Nephron (organoid): ENCODE results near the gene ROBO1.

Experiments
- H3K27ac Mint-ChIP-seq, 3 experiments: 2 replicates each; pipeline ENCODE4 v1.8.0; 2020; ENCODE audit warnings: mixed read lengths in 3 of 3, mild to moderate bottlenecking in 2 of 3, moderate library complexity in 1 of 3
- H3K27me3 Mint-ChIP-seq: 2 replicates; pipeline ENCODE4 v1.8.0; 2021; ENCODE audit warnings: low read depth, mild to moderate bottlenecking, moderate library complexity, mixed read lengths
- H3K36me3 Mint-ChIP-seq: 2 replicates; pipeline ENCODE4 v1.8.0; 2020; ENCODE audit warnings: low read depth, mixed read lengths
- H3K4me1 Mint-ChIP-seq: 2 replicates; pipeline ENCODE4 v1.8.0; 2020; ENCODE audit warnings: mixed read lengths
- H3K4me3 Mint-ChIP-seq, 3 experiments: 2 replicates each; pipeline ENCODE4 v1.8.0; 2020; ENCODE audit warnings: mild to moderate bottlenecking in 3 of 3, mixed read lengths in 3 of 3, moderate library complexity in 2 of 3
- H3K9me3 Mint-ChIP-seq: 2 replicates; pipeline ENCODE4 v1.8.0; 2020; ENCODE audit warnings: mixed read lengths
- CTCF ChIP-seq, 3 experiments: fragments of 200-600 bp; sonication (generic); IDR thresholded peaks; one replicate each; pipeline ENCODE4 v1.5.0; 2021; ENCODE audit warnings: antibody characterized with exemption in 3 of 3; ENCODE audit not compliant: unreplicated experiment in 3 of 3

The ROBO1 gene

GRCh38 chr3:78569804-78570203 lies 1198.0 kb downstream of the ROBO1 start:
- Mint-ChIP-seq H3K36me3 (no peaks in the 10 kb centered on the region), H3K4me3 (no peak overlapping the region), H3K4me1 (no peaks in the 10 kb centered on the region), H3K9me3 (peaks cover 10% of the 10 kb centered on the region), H3K27me3 (no peaks in the 10 kb centered on the region), H3K27ac (peak overlapping the region in 1 of 3 experiments; percentile 22)
- TF ChIP-seq CTCF (IDR thresholded peaks at IDR 0.05; ENCODE audit: unreplicated experiment in 3 of 3): no peak

GRCh38 chr3:78565712-78566111 lies 1202.1 kb downstream of the ROBO1 start:
- Mint-ChIP-seq H3K4me1 (no peaks in the 10 kb centered on the region), H3K4me3 (no peak overlapping the region), H3K9me3 (peaks cover 24% of the 10 kb centered on the region), H3K27ac (no peak overlapping the region), H3K27me3 (no peaks in the 10 kb centered on the region), H3K36me3 (peaks cover 7% of the 10 kb centered on the region)
- no peak for TF ChIP-seq CTCF (IDR thresholded peaks at IDR 0.05; ENCODE audit: unreplicated experiment in 3 of 3)

GRCh38 chr3:78562328-78562727 lies 1205.5 kb downstream of the ROBO1 start:
- TF ChIP-seq CTCF (IDR thresholded peaks at IDR 0.05; ENCODE audit: unreplicated experiment in 3 of 3): no peak
- no peaks in the 10 kb centered on the region for H3K4me1 Mint-ChIP-seq
- H3K27me3 Mint-ChIP-seq: no peaks in the 10 kb centered on the region
- no peak overlapping the region for H3K4me3 Mint-ChIP-seq
- peaks cover 24% of the 10 kb centered on the region for H3K9me3 Mint-ChIP-seq
- no peak overlapping the region for H3K27ac Mint-ChIP-seq
- H3K36me3 Mint-ChIP-seq: peaks cover 7% of the 10 kb centered on the region
